ENCODE data around the gene FAM219B. TPM values are rescaled to one million over a fixed set of nuclear protein-coding genes. Genes with fewer than 3 reads are reported as not detected.
A peak's percentile ranks its signal among the peaks of the same experiment; 100 is the strongest.

Gene FAM219B
- total and polyA plus RNA-seq, 2 experiments from 2014 or later: 28.8 to 61.4 TPM

DNA sequence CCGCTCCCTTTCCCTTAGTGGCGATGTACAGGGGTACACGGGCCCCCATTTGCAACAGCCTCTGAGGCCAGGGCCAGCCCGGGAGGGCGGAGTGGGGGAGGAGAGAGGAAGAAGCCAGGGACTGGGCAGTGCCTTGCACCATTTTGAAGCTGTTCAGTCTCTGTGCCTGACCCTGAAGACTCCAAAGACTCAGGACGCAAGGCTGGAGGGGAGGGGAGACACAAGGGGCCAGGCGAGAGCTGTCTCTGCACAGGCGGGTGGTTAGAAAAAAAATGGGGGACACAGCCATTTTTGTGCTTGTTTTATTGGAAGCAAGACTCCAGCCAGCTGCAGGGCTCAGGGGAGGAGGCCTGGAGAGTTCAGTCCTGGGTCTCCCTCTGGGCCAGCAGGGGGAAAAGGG, 48.4 kb upstream of the FAM219B start:
- peak overlapping the region; percentile 81 for H3K4me3 Mint-ChIP-seq
- peak; percentile 12 for TF ChIP-seq EZH2 (IDR thresholded peaks at IDR 0.05; ENCODE audit: low read depth, unreplicated experiment)
- no peak for TF ChIP-seq POLR2AphosphoS5 (IDR thresholded peaks at IDR 0.05; ENCODE audit: low read depth)
- peak overlapping the region; percentile 100 for H3K4me2 ChIP-seq
- no peaks in the 10 kb centered on the region for H3K9me2 ChIP-seq (ENCODE audit: insufficient read depth)
- H3K4me1 ChIP-seq (ENCODE audit: insufficient read depth): peaks cover 37% of the 10 kb centered on the region
- no peaks in the 10 kb centered on the region; the same call in 1 of the 3 replicates for H3K9me3 Mint-ChIP-seq
- H3K36me3 Mint-ChIP-seq (ENCODE audit: low read depth): peaks cover 7% of the 10 kb centered on the region; the same call in 2 of the 3 replicates
- H3K79me2 ChIP-seq (replicated peaks; ENCODE audit: insufficient read depth): peaks cover 12% of the 10 kb centered on the region
- H3K4me1 Mint-ChIP-seq: peaks cover 40% of the 10 kb centered on the region
- H3K27ac ChIP-seq (ENCODE audit: low read depth): no peak overlapping the region
- H3K27me3 ChIP-seq (ENCODE audit: insufficient read depth): peaks cover 48% of the 10 kb centered on the region
- H3K27ac Mint-ChIP-seq: no peak overlapping the region
- peak overlapping the region; percentile 80 for H3K4me3 ChIP-seq
- H2AFZ ChIP-seq: no peak overlapping the region
- no peak for ATAC-seq
- H3K36me3 ChIP-seq (ENCODE audit: insufficient read depth): no peaks in the 10 kb centered on the region
- DNase-seq (ENCODE audit: low spot score): no peak
- H4K20me1 ChIP-seq (replicated peaks; ENCODE audit: insufficient read depth): peaks cover 13% of the 10 kb centered on the region
- H3K27me3 Mint-ChIP-seq (ENCODE audit: insufficient read depth, low read depth, poor library complexity): peaks cover 50% of the 10 kb centered on the region
- peaks cover 9% of the 10 kb centered on the region; the same call in 1 of the 2 replicates for H3F3A ChIP-seq (replicated peaks; ENCODE audit: low read depth)

DNA sequence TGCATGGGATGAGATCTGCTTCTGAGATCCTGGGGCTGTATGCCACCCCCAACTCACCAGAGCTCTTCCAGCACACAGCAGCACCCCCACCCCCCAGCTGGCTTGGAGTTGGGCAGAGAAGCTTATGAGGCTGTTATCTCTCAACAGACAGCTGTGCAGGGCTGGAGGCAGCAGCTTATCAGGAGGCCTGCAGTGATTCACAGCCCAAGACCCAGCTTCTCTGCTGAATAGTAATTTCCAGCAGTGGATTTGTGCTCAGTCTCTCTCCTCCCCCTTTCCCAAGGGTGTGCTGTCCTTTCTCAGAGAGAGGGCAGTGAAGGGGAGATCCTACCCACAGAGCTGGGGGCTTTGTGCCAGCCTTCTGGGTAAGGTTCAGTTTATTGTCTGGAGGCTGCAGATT, 47.9 kb upstream of the FAM219B start:
- Mint-ChIP-seq H3K4me3 (peak overlapping the region; percentile 81), H3K4me1 (peaks cover 40% of the 10 kb centered on the region), H3K9me3 (no peaks in the 10 kb centered on the region; the same call in 1 of the 3 replicates), H3K27ac (no peak overlapping the region), H3K36me3 (ENCODE audit: low read depth) (peaks cover 7% of the 10 kb centered on the region; the same call in 2 of the 3 replicates), H3K27me3 (ENCODE audit: insufficient read depth, low read depth, poor library complexity) (peaks cover 47% of the 10 kb centered on the region)
- no peaks in the 10 kb centered on the region for H3K9me2 ChIP-seq (ENCODE audit: insufficient read depth)
- H3K4me1 ChIP-seq (ENCODE audit: insufficient read depth): peaks cover 32% of the 10 kb centered on the region
- H3K4me2 ChIP-seq: peak overlapping the region; percentile 100
- H2AFZ ChIP-seq: no peak overlapping the region
- H3K27ac ChIP-seq (ENCODE audit: low read depth): no peak overlapping the region
- peaks cover 12% of the 10 kb centered on the region for H3K79me2 ChIP-seq (replicated peaks; ENCODE audit: insufficient read depth)
- peak overlapping the region; percentile 80 for H3K4me3 ChIP-seq
- DNase-seq (ENCODE audit: low spot score): no peak
- peaks cover 13% of the 10 kb centered on the region for H4K20me1 ChIP-seq (replicated peaks; ENCODE audit: insufficient read depth)
- no peak for ATAC-seq
- peaks cover 43% of the 10 kb centered on the region for H3K27me3 ChIP-seq (ENCODE audit: insufficient read depth)
- H3F3A ChIP-seq (replicated peaks; ENCODE audit: low read depth): peaks cover 9% of the 10 kb centered on the region; the same call in 1 of the 2 replicates
- no peaks in the 10 kb centered on the region for H3K36me3 ChIP-seq (ENCODE audit: insufficient read depth)
- TF ChIP-seq POLR2AphosphoS5 (IDR thresholded peaks at IDR 0.05; ENCODE audit: low read depth): no peak
- no peak for TF ChIP-seq ZNF331 (CRISPR knock-in tag; IDR thresholded peaks at IDR 0.05; ENCODE audit: low read depth)
- TF ChIP-seq, protein P1, sequence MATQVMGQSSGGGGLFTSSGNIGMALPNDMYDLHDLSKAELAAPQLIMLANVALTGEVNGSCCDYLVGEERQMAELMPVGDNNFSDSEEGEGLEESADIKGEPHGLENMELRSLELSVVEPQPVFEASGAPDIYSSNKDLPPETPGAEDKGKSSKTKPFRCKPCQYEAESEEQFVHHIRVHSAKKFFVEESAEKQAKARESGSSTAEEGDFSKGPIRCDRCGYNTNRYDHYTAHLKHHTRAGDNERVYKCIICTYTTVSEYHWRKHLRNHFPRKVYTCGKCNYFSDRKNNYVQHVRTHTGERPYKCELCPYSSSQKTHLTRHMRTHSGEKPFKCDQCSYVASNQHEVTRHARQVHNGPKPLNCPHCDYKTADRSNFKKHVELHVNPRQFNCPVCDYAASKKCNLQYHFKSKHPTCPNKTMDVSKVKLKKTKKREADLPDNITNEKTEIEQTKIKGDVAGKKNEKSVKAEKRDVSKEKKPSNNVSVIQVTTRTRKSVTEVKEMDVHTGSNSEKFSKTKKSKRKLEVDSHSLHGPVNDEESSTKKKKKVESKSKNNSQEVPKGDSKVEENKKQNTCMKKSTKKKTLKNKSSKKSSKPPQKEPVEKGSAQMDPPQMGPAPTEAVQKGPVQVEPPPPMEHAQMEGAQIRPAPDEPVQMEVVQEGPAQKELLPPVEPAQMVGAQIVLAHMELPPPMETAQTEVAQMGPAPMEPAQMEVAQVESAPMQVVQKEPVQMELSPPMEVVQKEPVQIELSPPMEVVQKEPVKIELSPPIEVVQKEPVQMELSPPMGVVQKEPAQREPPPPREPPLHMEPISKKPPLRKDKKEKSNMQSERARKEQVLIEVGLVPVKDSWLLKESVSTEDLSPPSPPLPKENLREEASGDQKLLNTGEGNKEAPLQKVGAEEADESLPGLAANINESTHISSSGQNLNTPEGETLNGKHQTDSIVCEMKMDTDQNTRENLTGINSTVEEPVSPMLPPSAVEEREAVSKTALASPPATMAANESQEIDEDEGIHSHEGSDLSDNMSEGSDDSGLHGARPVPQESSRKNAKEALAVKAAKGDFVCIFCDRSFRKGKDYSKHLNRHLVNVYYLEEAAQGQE (IDR thresholded peaks at IDR 0.05; ENCODE audit: unreplicated experiment): no peak
- no peak for TF ChIP-seq ZNF114 (CRISPR knock-in tag; IDR thresholded peaks at IDR 0.05)
- no peak for TF ChIP-seq STAT1 (IDR thresholded peaks at IDR 0.05; ENCODE audit: unreplicated experiment)
- no peak for TF ChIP-seq EZH2 (IDR thresholded peaks at IDR 0.05; ENCODE audit: low read depth, unreplicated experiment)
- TF ChIP-seq, protein P2, sequence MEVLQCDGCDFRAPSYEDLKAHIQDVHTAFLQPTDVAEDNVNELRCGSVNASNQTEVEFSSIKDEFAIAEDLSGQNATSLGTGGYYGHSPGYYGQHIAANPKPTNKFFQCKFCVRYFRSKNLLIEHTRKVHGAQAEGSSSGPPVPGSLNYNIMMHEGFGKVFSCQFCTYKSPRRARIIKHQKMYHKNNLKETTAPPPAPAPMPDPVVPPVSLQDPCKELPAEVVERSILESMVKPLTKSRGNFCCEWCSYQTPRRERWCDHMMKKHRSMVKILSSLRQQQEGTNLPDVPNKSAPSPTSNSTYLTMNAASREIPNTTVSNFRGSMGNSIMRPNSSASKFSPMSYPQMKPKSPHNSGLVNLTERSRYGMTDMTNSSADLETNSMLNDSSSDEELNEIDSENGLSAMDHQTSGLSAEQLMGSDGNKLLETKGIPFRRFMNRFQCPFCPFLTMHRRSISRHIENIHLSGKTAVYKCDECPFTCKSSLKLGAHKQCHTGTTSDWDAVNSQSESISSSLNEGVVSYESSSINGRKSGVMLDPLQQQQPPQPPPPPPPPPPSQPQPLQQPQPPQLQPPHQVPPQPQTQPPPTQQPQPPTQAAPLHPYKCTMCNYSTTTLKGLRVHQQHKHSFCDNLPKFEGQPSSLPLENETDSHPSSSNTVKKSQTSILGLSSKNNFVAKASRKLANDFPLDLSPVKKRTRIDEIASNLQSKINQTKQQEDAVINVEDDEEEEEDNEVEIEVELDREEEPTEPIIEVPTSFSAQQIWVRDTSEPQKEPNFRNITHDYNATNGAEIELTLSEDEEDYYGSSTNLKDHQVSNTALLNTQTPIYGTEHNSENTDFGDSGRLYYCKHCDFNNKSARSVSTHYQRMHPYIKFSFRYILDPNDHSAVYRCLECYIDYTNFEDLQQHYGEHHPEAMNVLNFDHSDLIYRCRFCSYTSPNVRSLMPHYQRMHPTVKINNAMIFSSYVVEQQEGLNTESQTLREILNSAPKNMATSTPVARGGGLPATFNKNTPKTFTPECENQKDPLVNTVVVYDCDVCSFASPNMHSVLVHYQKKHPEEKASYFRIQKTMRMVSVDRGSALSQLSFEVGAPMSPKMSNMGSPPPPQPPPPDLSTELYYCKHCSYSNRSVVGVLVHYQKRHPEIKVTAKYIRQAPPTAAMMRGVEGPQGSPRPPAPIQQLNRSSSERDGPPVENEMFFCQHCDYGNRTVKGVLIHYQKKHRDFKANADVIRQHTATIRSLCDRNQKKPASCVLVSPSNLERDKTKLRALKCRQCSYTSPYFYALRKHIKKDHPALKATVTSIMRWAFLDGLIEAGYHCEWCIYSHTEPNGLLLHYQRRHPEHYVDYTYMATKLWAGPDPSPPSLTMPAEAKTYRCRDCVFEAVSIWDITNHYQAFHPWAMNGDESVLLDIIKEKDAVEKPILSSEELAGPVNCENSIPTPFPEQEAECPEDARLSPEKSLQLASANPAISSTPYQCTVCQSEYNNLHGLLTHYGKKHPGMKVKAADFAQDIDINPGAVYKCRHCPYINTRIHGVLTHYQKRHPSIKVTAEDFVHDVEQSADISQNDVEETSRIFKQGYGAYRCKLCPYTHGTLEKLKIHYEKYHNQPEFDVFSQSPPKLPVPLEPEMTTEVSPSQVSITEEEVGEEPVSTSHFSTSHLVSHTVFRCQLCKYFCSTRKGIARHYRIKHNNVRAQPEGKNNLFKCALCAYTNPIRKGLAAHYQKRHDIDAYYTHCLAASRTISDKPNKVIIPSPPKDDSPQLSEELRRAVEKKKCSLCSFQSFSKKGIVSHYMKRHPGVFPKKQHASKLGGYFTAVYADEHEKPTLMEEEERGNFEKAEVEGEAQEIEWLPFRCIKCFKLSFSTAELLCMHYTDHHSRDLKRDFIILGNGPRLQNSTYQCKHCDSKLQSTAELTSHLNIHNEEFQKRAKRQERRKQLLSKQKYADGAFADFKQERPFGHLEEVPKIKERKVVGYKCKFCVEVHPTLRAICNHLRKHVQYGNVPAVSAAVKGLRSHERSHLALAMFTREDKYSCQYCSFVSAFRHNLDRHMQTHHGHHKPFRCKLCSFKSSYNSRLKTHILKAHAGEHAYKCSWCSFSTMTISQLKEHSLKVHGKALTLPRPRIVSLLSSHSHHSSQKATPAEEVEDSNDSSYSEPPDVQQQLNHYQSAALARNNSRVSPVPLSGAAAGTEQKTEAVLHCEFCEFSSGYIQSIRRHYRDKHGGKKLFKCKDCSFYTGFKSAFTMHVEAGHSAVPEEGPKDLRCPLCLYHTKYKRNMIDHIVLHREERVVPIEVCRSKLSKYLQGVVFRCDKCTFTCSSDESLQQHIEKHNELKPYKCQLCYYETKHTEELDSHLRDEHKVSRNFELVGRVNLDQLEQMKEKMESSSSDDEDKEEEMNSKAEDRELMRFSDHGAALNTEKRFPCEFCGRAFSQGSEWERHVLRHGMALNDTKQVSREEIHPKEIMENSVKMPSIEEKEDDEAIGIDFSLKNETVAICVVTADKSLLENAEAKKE (CRISPR knock-in tag; IDR thresholded peaks at IDR 0.05): no peak
- no peak for TF ChIP-seq CREB1 (CRISPR knock-in tag; IDR thresholded peaks at IDR 0.05; ENCODE audit: low read depth)
- TF ChIP-seq EZH2phosphoT487 (IDR thresholded peaks at IDR 0.05; ENCODE audit: unreplicated experiment): no peak
- no peak for TF ChIP-seq NANOG (IDR thresholded peaks at IDR 0.05; ENCODE audit: borderline replicate concordance)
